Kidney glomerular epithelial cell (primary cell): Measurements from ENCODE around the gene IBSP.

Experiments
- DNase-seq: peaks from one replicate; lab custom pipeline; 2025; lab: John Stamatoyannopoulos, UW

Gene IBSP

DNA sequence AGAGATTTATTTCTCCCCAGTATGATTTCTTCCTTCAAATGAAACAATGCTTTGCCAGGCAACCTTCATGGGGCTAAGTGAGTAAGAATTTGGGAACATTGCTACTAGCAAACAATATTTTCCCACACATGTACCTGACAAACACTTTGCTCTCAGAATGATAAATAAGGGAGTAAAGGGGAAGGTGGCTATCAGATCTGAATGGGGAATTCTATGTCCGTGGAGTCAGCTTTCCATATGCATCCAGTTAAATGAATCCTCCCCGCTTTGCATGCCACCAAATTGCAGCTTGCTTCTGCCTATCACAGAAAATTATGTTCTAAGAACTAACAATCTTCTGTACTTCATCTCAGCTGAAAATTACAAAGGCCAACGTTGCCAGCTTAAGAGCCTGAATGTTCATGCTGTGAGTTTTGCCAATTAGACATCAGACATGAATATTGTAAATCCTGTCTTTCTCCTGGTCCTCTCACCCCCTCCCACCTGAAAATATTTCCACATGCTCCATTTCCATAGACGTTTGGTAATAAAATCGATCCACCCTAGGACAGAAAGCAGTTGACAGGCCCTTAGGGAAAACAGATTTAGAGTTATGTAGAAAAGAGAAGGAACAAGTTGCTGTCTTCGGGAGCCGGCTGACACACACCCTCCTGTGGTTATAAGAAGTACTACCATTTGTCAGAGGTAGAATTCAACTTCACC is 39.7 kb downstream of the IBSP start:
- DNase-seq, result peak; percentile 51

DNA sequence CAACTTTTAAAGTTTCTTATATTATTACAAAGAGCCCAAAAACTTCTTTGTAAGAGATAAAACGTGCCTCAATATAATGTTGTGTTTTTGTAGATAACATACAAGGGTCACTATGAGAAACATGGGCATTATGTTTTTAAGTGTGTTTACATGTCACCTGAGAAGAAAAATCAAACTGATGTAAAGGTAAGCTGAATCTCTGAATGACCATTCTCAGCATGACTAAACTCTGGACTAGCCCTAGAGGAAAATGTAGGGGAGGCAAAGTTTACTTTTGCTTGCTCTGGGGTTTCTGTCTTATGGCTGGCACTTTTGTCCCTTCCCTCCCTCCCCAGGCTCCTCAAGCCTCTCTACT is 40.2 kb downstream of the IBSP start:
- DNase-seq, result no peak

DNA sequence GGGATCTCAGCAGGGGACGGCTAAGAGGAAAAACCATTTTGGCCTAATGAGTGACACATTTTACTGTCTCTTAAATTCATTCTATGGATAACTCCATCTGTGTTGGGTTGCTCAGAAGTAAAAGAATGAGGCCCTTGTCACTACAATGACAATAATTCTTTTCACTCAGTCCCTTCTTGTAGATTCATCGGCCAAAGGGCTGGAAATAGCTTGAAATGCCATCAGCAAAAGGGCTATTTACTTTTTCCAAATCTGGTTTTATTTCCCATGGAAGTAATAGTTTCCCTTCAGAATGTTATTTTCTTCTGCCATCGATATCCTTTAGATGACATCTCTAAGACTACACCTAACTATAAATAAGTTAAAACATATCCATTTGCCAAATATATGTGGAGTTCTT is 40.8 kb downstream of the IBSP start:
- no peak for DNase-seq

DNA sequence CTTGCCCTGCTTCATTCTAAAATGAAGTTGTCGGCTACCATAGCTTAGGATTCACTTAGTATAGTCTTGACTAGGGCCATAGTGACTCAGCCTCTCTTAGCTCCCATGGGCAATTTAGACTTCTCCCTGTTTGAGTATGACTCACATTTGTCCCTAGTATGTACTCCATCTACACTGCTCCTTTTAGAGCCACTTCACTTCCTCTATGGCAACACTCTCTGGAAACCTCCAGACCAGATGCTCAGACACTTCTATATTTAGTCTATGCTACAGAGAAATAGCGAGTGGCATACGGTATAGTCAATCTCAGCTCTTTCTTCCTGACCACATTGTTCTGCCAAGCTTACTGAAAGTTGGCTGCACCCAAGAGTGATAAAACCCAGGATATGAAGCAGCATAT is 44.6 kb downstream of the IBSP start:
- DNase-seq, result no peak

DNA sequence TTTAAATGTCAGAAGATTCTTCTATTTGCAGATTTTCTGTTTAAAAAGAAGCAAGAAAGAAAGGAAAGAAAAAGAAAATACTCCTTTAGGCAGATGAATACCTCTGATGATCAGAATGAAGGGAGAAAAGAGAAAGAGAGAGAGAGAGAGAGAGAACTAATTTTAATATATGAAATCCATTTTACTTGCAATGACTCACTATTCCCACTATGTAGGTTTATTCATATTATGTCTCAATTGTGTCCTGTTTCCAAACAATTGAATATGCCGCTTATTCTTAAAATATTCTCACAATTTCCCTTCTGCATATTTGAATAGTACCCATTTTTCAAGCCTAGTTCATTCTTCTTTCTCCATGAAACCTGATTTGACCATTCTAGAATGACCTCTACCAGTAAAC is 45.1 kb downstream of the IBSP start:
- no peak for DNase-seq

DNA sequence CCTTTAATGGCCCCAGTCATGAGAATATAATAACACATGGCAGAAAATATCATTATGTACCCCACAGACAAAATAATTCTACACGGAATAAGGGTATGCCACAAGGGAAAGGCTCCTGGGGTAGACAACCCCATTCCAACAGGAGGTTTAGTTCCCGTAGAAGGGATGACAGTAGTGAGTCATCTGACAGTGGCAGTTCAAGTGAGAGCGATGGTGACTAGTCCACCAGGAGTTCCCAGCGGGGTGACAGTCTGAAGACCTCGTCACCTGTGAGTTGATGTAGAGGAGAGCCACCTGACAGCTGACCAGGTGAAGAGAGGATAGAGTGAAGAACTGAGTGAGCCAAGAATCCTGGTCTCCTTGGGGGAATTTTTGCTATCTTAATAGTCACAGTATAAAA is 46.9 kb downstream of the IBSP start:
- no peak for DNase-seq

DNA sequence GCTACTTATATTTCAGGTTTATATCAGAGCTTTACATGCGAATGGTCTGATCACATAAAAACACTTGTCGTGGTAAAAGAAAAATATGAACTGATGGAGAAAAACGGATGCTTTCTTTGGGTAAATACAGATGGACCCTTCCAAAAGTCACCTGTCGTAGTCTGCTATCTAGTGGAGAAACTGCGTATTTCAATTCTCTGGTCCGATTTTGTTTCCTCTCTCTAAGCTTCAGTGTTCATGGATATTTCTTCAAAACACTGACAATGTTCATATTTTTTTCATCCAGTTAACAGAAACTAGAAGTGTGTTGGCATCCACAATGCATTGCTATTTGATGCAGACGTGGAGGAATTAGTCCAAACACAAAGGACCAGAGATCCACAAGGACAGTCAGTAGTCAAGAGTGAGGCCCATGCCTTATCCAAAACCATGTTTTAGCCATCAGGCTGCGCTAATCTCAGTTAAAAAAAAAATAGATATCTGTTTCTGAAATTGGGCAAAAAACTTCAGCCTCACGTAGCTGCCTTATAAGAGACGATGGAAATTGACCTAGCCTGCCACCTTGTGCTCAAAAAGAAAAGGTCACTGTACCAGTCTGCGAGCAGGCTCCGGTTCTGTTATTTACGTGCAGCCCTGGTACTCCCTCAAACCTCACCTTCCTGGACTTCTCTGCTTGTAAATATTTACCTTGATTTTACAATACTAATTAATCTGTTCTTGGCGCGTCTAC is 49.4 kb downstream of the IBSP start:
- DNase-seq, result peak; percentile 31

DNA sequence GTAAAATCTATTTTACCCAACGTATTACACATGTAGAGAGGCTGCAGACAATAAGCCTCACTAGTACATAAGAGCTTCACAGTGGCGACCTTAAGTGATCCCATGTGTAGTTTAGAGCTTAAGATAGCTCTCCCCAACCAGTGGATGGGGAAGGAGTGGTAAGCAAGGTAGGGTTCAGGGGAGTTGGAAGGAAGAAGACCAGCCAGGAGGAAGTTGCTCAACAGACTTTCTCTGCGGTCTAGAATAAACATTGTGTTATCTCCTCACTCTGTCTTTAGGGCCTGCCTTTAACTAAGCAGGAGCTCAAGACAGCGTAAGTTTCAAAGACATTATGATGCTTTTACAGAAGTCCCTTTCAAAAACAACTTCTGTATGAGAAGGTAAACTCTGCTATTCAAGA is 50.3 kb downstream of the IBSP start:
- no peak for DNase-seq

DNA sequence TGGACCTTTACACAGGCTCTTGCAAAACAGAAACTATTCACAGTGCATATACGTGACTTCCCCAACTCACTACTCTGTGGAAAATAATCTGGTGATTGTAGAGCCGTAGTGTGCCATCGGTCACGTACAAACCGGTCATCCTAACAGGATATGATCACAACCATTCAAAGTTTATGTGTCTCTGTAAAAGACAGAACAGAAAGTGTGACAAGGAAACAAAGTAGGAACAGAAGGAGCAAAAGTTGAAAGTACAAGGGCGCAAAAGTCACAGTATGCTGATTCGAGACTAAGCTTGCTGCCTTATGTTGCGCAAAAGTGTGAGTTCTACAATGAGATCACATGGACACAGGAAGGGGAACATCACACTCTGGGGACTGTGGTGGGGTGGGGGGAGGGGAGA is 52.0 kb downstream of the IBSP start:
- no peak for DNase-seq

DNA sequence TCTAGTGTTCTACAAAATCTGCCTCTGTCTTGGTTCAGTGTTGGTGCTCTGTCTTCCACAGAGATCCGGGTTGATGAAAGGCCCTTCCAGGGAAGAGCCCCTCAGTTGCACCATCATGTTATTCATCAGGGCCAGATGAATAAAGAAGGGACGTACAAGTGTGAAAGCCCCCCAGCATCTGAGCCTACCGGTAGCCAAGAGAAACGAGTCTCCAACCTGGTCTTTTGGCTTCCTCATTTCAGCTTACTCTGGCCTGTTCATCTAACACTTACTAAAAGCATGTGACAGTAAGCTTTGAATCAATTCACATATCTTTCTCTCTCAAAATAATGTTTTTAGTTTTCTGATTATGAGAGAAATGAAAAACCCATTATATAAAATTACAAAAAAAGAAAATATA is 52.6 kb downstream of the IBSP start:
- no peak for DNase-seq

DNA sequence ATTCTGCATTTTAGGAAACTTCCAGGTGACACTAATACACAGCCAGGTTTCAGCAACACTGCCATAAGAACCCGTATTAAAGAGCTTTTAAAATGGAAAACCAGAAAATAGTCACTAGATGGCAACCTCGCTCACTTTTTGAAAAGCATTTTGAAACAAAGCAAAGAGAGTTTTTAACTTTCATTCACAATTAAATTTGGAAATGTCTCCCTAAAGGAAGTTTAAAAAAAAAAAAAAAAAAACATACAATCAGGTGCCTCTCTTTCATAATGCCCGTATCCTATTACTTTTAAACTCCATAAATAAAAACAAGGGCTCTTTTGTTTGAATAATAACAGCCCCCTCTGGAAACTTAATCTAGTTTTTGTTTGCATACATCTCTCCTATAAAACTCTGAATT is 53.8 kb downstream of the IBSP start:
- DNase-seq, result peak; percentile 57

DNA sequence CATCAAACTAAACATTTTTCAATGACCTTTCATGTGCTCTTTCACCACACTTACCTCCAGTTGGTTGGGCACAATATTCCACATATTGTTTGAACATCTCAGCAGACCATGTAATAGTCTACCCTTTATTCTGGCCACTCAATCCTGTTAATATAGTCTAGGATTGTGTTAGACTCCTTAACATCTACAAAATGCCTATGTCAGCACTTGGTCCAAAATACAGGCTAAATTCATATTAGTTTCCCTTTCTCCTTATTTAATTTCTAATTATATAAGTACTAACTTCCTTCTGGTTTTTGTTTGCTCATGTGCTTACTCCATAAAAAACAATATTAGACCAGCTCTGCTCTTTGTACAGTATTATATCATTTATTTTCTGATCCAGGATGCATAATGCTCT is 54.5 kb downstream of the IBSP start:
- DNase-seq, result no peak

DNA sequence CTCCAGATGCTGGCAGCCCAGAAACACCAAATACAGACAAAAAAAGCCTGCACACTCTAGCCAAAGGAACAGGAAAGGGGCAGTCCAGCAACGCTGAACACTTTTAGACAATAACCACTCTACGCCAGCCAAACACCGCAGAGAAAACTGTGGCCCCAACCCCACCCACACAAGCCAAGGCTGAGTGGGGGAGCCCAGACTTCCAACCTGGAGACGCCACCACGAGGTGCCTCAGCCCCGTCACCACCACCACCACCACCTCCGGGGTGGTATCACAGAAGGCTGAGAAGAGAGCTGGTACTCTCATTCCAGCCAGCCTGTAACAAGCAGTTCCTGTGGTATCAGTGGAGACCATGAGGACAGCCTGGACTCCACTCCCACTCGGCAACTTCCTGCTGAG is 56.2 kb downstream of the IBSP start:
- no peak for DNase-seq

DNA sequence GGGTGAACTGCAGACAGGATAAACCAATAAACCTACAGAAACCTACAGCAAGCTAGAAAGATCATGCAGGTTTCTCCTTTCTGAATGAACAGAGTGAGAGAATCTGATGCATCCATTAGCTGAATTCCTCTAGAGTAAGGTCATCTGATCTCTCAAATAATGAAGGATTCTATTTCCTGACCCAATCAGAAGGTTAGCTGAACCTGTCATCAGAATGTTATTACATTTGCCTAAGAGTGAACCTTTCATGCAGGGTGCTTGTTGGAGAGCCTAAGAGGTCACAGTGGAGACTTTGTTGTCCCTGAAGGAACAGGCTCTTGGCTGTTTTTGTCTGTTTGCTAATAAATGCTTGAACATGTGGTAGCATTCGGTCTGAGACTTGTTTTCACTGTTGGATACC is 57.5 kb downstream of the IBSP start:
- peak; percentile 56 for DNase-seq

DNA sequence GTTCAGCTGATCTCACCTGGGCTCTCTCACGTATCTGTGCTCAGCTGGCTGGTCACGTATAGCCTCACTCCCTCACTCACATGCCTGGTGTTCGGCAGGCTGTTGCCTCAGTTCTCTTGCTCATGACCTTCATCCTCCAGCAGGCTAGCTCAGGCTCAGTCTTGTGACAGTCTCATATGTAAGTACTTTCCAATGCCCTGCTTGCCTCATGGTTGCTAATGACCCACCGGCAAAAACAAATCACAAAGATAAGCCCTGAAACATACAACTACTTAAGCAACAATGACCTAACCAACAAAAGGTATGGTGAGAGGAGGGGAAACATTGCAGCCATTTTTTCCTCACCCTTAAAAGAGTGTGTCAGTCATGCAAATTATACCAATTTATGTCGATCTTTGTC is 58.4 kb downstream of the IBSP start:
- no peak for DNase-seq
